HL-60 (cell line): ENCODE results near the gene MPC1.

Experiments used
- DNase-seq, 2 experiments: peaks; one replicate each; pipeline ENCODE4 v3.0.0-alpha.2; 2010 to 2020; ENCODE audit warnings: low read depth in 1 of 2, low spot score in 1 of 2
- H3K27ac ChIP-seq: fragments of 250-450 bp; sonication (Bioruptor Pico); replicated peaks from 2 replicates; pipeline ENCODE4 v1.5.1; 2020; ENCODE audit warnings: mild to moderate bottlenecking, moderate library complexity
- H3K27me3 ChIP-seq: fragments of 250-450 bp; sonication (Bioruptor Pico); 2 replicates; pipeline ENCODE4 v1.5.1; 2021; ENCODE audit warnings: mild to moderate bottlenecking, moderate library complexity; ENCODE audit not compliant: insufficient read depth, poor library complexity, severe bottlenecking
- H3K4me3 ChIP-seq: replicated peaks from 2 replicates; pipeline ENCODE4 v1.5.1; 2011; ENCODE audit warnings: mild to moderate bottlenecking, control low read depth, low read length; ENCODE audit not compliant: insufficient read depth
- GABPA ChIP-seq: IDR thresholded peaks from 2 replicates; pipeline ENCODE4 v1.6.1; 2012; ENCODE audit warnings: low read depth
- POLR2AphosphoS5 ChIP-seq: IDR thresholded peaks from 2 replicates; pipeline ENCODE4 v1.6.1; 2012; ENCODE audit warnings: low read depth
- SPI1 ChIP-seq: IDR thresholded peaks from 2 replicates; pipeline ENCODE4 v1.6.1; 2012; ENCODE audit warnings: low read depth, mild to moderate bottlenecking, borderline replicate concordance
- TF ChIP-seq, protein P1 (sequence below): IDR thresholded peaks from one replicate; pipeline ENCODE4 v1.5.1; 2011; ENCODE audit warnings: low read length, control low read depth, inconsistent platforms; ENCODE audit not compliant: insufficient read depth
- TF ChIP-seq, protein P2 (sequence below): IDR thresholded peaks from 2 replicates; pipeline ENCODE4 v1.6.1; 2012; ENCODE audit warnings: low read depth; ENCODE audit not compliant: insufficient replicate concordance

MPC1 gene

DNA sequence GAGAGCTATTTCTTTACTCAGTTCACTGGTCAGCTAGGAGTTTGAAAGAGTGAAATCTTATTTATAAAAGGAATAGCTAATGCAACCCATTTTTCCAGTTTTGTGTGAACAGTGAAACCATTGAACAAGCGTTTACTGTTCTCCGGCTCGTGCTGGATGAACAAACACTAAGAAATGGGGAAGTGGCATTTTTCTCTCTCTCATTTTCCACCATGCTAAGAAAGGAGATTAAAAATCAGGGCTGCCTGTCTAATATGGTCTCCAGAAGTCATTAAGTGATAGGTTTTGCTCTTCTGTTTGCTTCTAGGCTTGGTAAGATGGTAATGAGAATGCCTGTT is 39.6 kb downstream of the MPC1 start:
- H3K27me3 ChIP-seq: no peaks in the 10 kb centered on the region
- DNase-seq: peak in 1 of 2 experiments; percentile 48
- H3K4me3 ChIP-seq: peak overlapping the region; percentile 84
- H3K27ac ChIP-seq: peak overlapping the region; percentile 99
- TF ChIP-seq, protein P1, sequence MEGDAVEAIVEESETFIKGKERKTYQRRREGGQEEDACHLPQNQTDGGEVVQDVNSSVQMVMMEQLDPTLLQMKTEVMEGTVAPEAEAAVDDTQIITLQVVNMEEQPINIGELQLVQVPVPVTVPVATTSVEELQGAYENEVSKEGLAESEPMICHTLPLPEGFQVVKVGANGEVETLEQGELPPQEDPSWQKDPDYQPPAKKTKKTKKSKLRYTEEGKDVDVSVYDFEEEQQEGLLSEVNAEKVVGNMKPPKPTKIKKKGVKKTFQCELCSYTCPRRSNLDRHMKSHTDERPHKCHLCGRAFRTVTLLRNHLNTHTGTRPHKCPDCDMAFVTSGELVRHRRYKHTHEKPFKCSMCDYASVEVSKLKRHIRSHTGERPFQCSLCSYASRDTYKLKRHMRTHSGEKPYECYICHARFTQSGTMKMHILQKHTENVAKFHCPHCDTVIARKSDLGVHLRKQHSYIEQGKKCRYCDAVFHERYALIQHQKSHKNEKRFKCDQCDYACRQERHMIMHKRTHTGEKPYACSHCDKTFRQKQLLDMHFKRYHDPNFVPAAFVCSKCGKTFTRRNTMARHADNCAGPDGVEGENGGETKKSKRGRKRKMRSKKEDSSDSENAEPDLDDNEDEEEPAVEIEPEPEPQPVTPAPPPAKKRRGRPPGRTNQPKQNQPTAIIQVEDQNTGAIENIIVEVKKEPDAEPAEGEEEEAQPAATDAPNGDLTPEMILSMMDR: no peak
- no peak for TF ChIP-seq POLR2AphosphoS5
- TF ChIP-seq, protein P2, sequence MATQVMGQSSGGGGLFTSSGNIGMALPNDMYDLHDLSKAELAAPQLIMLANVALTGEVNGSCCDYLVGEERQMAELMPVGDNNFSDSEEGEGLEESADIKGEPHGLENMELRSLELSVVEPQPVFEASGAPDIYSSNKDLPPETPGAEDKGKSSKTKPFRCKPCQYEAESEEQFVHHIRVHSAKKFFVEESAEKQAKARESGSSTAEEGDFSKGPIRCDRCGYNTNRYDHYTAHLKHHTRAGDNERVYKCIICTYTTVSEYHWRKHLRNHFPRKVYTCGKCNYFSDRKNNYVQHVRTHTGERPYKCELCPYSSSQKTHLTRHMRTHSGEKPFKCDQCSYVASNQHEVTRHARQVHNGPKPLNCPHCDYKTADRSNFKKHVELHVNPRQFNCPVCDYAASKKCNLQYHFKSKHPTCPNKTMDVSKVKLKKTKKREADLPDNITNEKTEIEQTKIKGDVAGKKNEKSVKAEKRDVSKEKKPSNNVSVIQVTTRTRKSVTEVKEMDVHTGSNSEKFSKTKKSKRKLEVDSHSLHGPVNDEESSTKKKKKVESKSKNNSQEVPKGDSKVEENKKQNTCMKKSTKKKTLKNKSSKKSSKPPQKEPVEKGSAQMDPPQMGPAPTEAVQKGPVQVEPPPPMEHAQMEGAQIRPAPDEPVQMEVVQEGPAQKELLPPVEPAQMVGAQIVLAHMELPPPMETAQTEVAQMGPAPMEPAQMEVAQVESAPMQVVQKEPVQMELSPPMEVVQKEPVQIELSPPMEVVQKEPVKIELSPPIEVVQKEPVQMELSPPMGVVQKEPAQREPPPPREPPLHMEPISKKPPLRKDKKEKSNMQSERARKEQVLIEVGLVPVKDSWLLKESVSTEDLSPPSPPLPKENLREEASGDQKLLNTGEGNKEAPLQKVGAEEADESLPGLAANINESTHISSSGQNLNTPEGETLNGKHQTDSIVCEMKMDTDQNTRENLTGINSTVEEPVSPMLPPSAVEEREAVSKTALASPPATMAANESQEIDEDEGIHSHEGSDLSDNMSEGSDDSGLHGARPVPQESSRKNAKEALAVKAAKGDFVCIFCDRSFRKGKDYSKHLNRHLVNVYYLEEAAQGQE: no peak
- peak; percentile 98 for TF ChIP-seq SPI1

DNA sequence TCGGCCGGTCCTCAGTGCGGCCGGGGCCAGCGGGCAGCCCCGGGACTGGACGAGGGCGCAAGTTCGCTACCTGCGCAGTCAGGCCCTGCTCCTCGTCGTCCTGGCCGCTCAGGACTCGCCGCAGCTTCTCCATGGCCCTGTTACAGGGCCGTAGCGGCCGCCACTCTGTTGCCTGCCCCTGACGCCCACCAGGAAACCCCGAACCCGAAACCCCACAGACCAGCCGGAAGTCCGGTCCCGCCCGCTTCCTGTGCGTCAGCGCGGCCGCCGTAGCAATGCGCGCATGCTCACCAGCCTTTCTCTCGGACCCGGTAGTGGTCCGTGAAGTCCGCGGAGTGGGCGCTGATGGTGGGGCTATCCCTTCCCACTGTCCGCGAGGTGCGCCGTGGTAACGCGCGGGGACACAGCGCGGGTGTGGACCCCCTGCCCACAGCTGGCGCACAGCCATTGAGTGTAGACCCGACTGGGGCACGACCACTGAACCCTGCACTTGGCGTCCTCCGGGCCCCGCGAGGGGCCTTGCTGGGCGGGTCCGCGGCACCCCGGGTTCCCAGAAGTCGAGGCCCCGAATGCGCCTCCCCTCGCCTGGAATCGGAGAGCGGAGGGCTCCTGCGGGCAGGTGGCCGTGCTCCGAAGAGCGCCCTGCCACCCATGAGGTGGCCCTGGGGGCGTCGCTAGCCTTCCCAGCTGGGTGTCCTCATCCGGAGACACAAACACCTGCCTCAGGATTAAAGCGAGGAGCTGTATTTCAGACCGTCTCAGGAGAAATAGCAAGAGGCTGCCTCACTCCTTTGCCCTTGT is 40.2 kb downstream of the MPC1 start, which contains the start of gene SFT2D1:
Gene SFT2D1 (minus strand): TSS at position 197 of the 801 bp plus-strand sequence. CDS start 64 bp downstream, at position 133.
- Histone ChIP-seq H3K27ac (peak within 1 kb of the TSS; percentile 99), H3K27me3 (no peaks in the 10 kb centered on the region), H3K4me3 (peak within 1 kb of the TSS; percentile 84)
- peak; percentile 85 to 90 for DNase-seq
- TF ChIP-seq SPI1 (peak; percentile 2; the same call in 1 of the 2 replicates), GABPA (peak; percentile 79), POLR2AphosphoS5 (peak; percentile 97)
- TF ChIP-seq, protein P2: peak; percentile 33
- TF ChIP-seq, protein P1: no peak

DNA sequence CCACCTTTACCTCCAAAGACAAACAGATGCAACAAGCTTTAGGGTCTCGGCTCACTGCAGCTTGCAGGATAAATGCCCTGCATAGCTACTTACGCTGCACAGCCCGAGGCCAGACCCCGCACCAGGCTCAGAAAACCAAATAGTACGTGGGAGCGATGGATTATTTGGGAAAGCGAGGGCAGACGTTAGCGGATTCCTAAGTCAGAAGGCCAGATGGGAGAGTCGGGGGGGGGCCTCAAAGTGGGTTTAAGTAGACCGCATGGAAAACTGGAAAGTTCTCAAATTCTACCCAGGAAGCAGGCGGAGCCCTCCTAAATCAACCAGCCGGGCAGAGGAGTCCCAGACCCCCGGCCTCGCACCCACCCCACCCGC is 40.8 kb downstream of the MPC1 start:
- DNase-seq: no peak
- Histone ChIP-seq H3K27ac (peak overlapping the region; percentile 99), H3K4me3 (peak overlapping the region; percentile 84), H3K27me3 (no peaks in the 10 kb centered on the region)
- no peak for TF ChIP-seq GABPA
- no peak for TF ChIP-seq POLR2AphosphoS5

DNA sequence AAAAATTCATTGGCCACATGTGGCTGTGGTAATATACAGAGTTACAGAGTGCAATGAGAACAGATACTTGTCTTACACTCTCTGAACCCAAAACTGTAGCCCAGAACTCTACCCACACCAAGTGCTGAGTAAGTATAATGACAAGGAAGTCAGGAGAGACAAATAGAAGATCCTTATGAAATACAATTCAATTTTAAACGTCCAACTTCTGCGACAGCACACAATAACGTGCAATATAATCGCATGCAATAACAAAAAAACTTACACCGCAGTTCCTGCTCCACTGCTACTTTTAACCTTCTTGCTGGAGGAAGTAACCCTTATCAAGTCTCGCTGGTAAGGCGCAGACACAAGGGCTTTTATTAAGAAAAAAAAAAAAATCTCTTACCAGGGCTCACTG is 41.3 kb downstream of the MPC1 start:
- Histone ChIP-seq H3K4me3 (peak overlapping the region; percentile 84), H3K27me3 (no peaks in the 10 kb centered on the region), H3K27ac (peak overlapping the region; percentile 99)
- peak; percentile 51 to 65 for DNase-seq
- TF ChIP-seq, protein P1: no peak
- TF ChIP-seq, protein P2: no peak
- TF ChIP-seq SPI1: no peak
